Loucy (cell line): Measurements from ENCODE around the gene ASTL.

ENCODE experiments used
- CTCF ChIP-seq: fragments of 200-600 bp; sonication (generic); conservative IDR thresholded peaks from 2 replicates; pipeline ENCODE4 v1.5.1; 2014; ENCODE audit warnings: mild to moderate bottlenecking, antibody characterized with exemption, low read length
- EZH2phosphoT487 ChIP-seq: fragments of 200-600 bp; IDR thresholded peaks from 2 replicates; pipeline ENCODE4 v1.6.1; 2018; ENCODE audit warnings: antibody characterized with exemption, mild to moderate bottlenecking, moderate library complexity, borderline replicate concordance

- TF ChIP-seq CTCF (no peak), EZH2phosphoT487 (no peak)
Observed at GRCh38 chr2:96119389-96119751, 18.9 kb downstream of the ASTL start.
